HepG2 (cell line): Measurements from ENCODE around the gene CMPK2. TPM values are rescaled to one million over a fixed set of nuclear protein-coding genes. Genes with fewer than 3 reads are reported as not detected.

Source experiments
- ATAC-seq: fragments of 200-7000 bp; cut with Tn5 transposase; 3 replicates; pipeline ENCODE4 v1.9.1; 2020; ENCODE audit warnings: mild to moderate bottlenecking, moderate library complexity
- BruUV-seq: library from RNA; stranded (reverse); fragments of 400-500 nt; replicated peaks from 2 replicates; lab custom pipeline; 2021; lab: Mats Ljungman, UMichigan
- CTCF ChIA-PET: fragments of 300-600 bp; formaldehyde crosslinking; extraction: SDS; loops from one replicate; lab custom pipeline; 2021; ENCODE audit warnings: low total read pairs, inconsistent platforms, low intra/inter-chr PET ratio; lab: Yijun Ruan, JAX
- POLR2A ChIA-PET: fragments of 350-600 bp; sonication (Branson Sonifier 250); formaldehyde crosslinking; loops from one replicate; lab custom pipeline; 2020; ENCODE audit warnings: antibody characterized with exemption, inconsistent platforms; lab: Yijun Ruan, JAX
- DNase-seq: peaks from one replicate; pipeline ENCODE4 v3.0.0-alpha.2; 2015; ENCODE audit warnings: low spot score
- FAIRE-seq: peaks from 3 replicates; lab custom pipeline; 2011; peaks lifted over from hg19 to GRCh38; lab: Jason Lieb, UNC
- H2AFZ ChIP-seq: one replicate; pipeline ENCODE4 v1.6.1; 2011; ENCODE audit warnings: low read length, inconsistent platforms
- H3K27ac ChIP-seq: fragments of 300-600 bp; 3 replicates; pipeline ENCODE4 v1.8.0; 2011; ENCODE audit warnings: mixed run types, mild to moderate bottlenecking, mixed read lengths, low read length, inconsistent platforms; ENCODE audit not compliant: insufficient read depth; ENCODE audit errors: extremely low read length
- H3K27me3 ChIP-seq, 2 experiments: fragments of 200-600 bp in 1 of 2; 2 replicates in 1 of 2; 3 replicates in 1 of 2; pipeline versions ENCODE4 v1.6.0 to v1.8.0; 2011; ENCODE audit warnings: low read length in 2 of 2, mild to moderate bottlenecking in 2 of 2, moderate library complexity in 2 of 2, inconsistent platforms in 1 of 2; ENCODE audit not compliant: insufficient read depth in 2 of 2, control insufficient read depth in 1 of 2
- H3K36me3 ChIP-seq, 2 experiments: fragments of 200-600 bp in 1 of 2; replicated peaks in 1 of 2; 2 replicates in 1 of 2; 3 replicates in 1 of 2; pipeline versions ENCODE4 v1.5.1 to v1.8.0; 2011; ENCODE audit warnings: low read length in 2 of 2, inconsistent platforms in 1 of 2; ENCODE audit not compliant: insufficient read depth in 2 of 2, control insufficient read depth in 1 of 2
- H3K4me1 ChIP-seq: 2 replicates; pipeline ENCODE4 v1.5.1; 2012; ENCODE audit warnings: low read length, inconsistent platforms; ENCODE audit not compliant: insufficient read depth
- H3K4me2 ChIP-seq: 2 replicates; pipeline ENCODE4 v1.6.0; 2011; ENCODE audit warnings: low read depth, low read length, inconsistent platforms
- H3K4me3 ChIP-seq, 3 experiments: fragments of 200-600 bp in 1 of 3; sonication (generic), shearing (Covaris generic) in 1 of 3; replicated peaks in 1 of 3; 2 replicates each; pipeline ENCODE4 v1.5.1; 2011 to 2016; ENCODE audit warnings: low read length in 3 of 3, inconsistent platforms in 2 of 3, low read depth in 2 of 3, mild to moderate bottlenecking in 2 of 3, control low read depth in 1 of 3, mixed read lengths in 1 of 3; ENCODE audit not compliant: insufficient read depth in 1 of 3
- H3K79me2 ChIP-seq: one replicate; pipeline ENCODE4 v1.6.1; 2011; ENCODE audit warnings: low read length, inconsistent platforms; ENCODE audit not compliant: insufficient read depth
- H3K9ac ChIP-seq: 2 replicates; pipeline ENCODE4 v1.6.0; 2011; ENCODE audit warnings: mild to moderate bottlenecking, low read depth, low read length, inconsistent platforms; ENCODE audit not compliant: insufficient read depth
- H3K9me3 ChIP-seq: 2 replicates; pipeline ENCODE4 v1.5.1; 2012; ENCODE audit warnings: mild to moderate bottlenecking, low read length
- H4K20me1 ChIP-seq: 2 replicates; pipeline ENCODE4 v1.6.0; 2011; ENCODE audit warnings: inconsistent platforms, mild to moderate bottlenecking, low read length, moderate library complexity; ENCODE audit not compliant: insufficient read depth
- CCAR2 ChIP-seq: fragments of 200-400 bp; formaldehyde crosslinking; optimal IDR thresholded peaks from 2 replicates; pipeline ENCODE3; 2018; ENCODE audit warnings: low read depth, mild to moderate bottlenecking, low read length, moderate library complexity
- CEBPB ChIP-seq: IDR thresholded peaks from 2 replicates; pipeline ENCODE4 v1.6.1; 2011; ENCODE audit warnings: low read depth, low read length, improper control_type of control experiment, borderline replicate concordance
- FOXA1 ChIP-seq, 2 experiments: fragments of 450-650 bp in 1 of 2; sonication (generic) in 1 of 2; formaldehyde crosslinking in 1 of 2; IDR thresholded peaks; 2 replicates each; pipeline versions ENCODE4 v1.4.0 to v1.6.1; 2016 to 2020; ENCODE audit warnings: missing genetic modification reagents in 1 of 2
- KLF6 ChIP-seq: IDR thresholded peaks from 2 replicates; pipeline ENCODE4 v1.8.0; 2016; ENCODE audit warnings: missing biosample characterization, missing genetic modification reagents
- KMT2A ChIP-seq: sonication (generic); formaldehyde crosslinking; IDR thresholded peaks from 2 replicates; pipeline ENCODE4 v1.4.0; 2020; ENCODE audit warnings: missing genetic modification reagents
- MLLT10 ChIP-seq: sonication (generic); formaldehyde crosslinking; IDR thresholded peaks from 2 replicates; pipeline ENCODE4 v1.4.0; 2020; ENCODE audit warnings: missing genetic modification reagents
- ZFP36L2 ChIP-seq: sonication (generic); formaldehyde crosslinking; IDR thresholded peaks from 2 replicates; pipeline ENCODE4 v1.4.0; 2020; ENCODE audit warnings: missing genetic modification reagents
- ZNF496 ChIP-seq: sonication (generic); formaldehyde crosslinking; IDR thresholded peaks from 2 replicates; pipeline ENCODE4 v1.8.1; 2023; ENCODE audit warnings: mild to moderate bottlenecking, moderate library complexity, missing genetic modification reagents; ENCODE audit not compliant: insufficient replicate concordance
- ZNF530 ChIP-seq: sonication (generic); formaldehyde crosslinking; IDR thresholded peaks from 2 replicates; pipeline ENCODE4 v1.5.0; 2020; ENCODE audit warnings: low read depth, mild to moderate bottlenecking, missing genetic modification reagents
- WGBS: methylation state at CpG from one replicate; pipeline ENCODE4 v1.1.6; 2017; ENCODE audit warnings: low lambda C conversion rate; 5-methylcytosine and 5-hydroxymethylcytosine counted together
- in situ Hi-C: cut with HindIII; loops from 2 replicates; pipeline ENCODE4 v1.10.0; 2017; ENCODE audit warnings: low pct_unique_long_range_greater_than_20kb; ENCODE audit not compliant: extremely low pct_ligation_motif_present
- intact Hi-C: fragments of 100-400 bp; cut with micrococcal nuclease; formaldehyde crosslinking; loops from one replicate; pipeline ENCODE4 v1.10.0; 2022; ENCODE audit not compliant: unreplicated experiment
- polyA plus RNA-seq, 8 experiments: library from polyadenylated mRNA; depleted of rRNA in 3 of 8; stranded (reverse) in 7 of 8; unstranded in 1 of 8; fragments of >200 nt; fragmentation: Illumina TruSeq in 4 of 8; extraction: Trizol in 4 of 8; gene quantifications; 2 replicates each; pipeline versions ENCODE4 v1.2.1 to v1.2.3, GENCODE V29; 2011 to 2016; ENCODE audit warnings: low read depth in 4 of 8, missing spikeins in 1 of 8, mixed read lengths in 1 of 8; ENCODE audit not compliant: insufficient read depth in 1 of 8
- total RNA-seq, 5 experiments: library from RNA; depleted of rRNA; stranded (reverse); fragments of >200 nt; fragmentation: Illumina TruSeq; extraction: Trizol; gene quantifications; 2 replicates each; pipeline ENCODE4 v1.2.3, GENCODE V29; 2016; ENCODE audit warnings: low read depth in 1 of 5
- TF ChIP-seq, protein P1 (sequence below): IDR thresholded peaks from 2 replicates; pipeline ENCODE4 v1.6.1; 2016; ENCODE audit warnings: low read depth, control low read depth
- TF ChIP-seq, protein P2 (sequence below): fragments of 450-650 bp; IDR thresholded peaks from 2 replicates; pipeline ENCODE4 v1.6.1; 2016
- TF ChIP-seq, protein P3 (sequence below): sonication (generic); formaldehyde crosslinking; IDR thresholded peaks from 2 replicates; pipeline ENCODE4 v1.4.0; 2020; ENCODE audit warnings: mild to moderate bottlenecking, low read depth, missing genetic modification reagents

The CMPK2 gene
- total and polyA plus RNA-seq, 2 of the 13 experiments (the other 11 are each of a cell fraction or from before 2014, with no cell fraction given) = 0.04 to 1.0 TPM

DNA sequence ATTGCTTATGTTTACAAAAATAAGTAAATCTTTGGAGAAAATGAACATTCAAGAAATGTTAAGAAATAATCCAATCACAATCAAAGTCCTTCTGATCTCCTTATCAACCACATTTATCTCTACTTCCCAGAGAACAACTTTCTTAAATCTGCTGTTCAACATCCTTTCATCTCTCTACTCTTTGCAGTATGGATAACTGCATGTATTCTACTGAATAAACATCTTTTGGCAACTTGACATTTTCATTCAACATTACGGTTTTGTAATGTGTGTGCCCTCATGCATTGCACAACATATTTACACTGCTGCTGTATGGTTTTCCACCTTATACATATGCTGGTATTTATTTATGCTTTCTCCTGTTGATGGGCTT, 9.2 kb downstream of the CMPK2 start:
- no peak overlapping the region for H3K4me3 ChIP-seq
- H3K9ac ChIP-seq = no peak overlapping the region
- H3K4me2 ChIP-seq = no peak overlapping the region
- BruUV-seq = no TSS peak
- in situ Hi-C loops = no loop called here
- H3K27ac ChIP-seq = no peak overlapping the region
- no peaks in the 10 kb centered on the region for H4K20me1 ChIP-seq
- no peaks in the 10 kb centered on the region for H3K4me1 ChIP-seq
- TF ChIP-seq MLLT10 (CRISPR knock-in tag) (no peak), ZNF530 (no peak), CEBPB (peak; percentile 75), KMT2A (CRISPR knock-in tag) (no peak), KLF6 (CRISPR knock-in tag) (no peak), ZFP36L2 (CRISPR knock-in tag) (no peak), CCAR2 (no peak)
- TF ChIP-seq, protein P1, sequence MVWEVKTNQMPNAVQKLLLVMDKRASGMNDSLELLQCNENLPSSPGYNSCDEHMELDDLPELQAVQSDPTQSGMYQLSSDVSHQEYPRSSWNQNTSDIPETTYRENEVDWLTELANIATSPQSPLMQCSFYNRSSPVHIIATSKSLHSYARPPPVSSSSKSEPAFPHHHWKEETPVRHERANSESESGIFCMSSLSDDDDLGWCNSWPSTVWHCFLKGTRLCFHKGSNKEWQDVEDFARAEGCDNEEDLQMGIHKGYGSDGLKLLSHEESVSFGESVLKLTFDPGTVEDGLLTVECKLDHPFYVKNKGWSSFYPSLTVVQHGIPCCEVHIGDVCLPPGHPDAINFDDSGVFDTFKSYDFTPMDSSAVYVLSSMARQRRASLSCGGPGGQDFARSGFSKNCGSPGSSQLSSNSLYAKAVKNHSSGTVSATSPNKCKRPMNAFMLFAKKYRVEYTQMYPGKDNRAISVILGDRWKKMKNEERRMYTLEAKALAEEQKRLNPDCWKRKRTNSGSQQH (CRISPR knock-in tag) = no peak
- no peaks in the 10 kb centered on the region for H3K79me2 ChIP-seq
- intact Hi-C loops = no loop called here
- H2AFZ ChIP-seq = no peak overlapping the region
- CTCF ChIA-PET = no interaction called here
- DNase-seq = no peak
- 5% methylated on average over 1 of the region's 1 CpG for WGBS
- no peak for FAIRE-seq
- no peaks in the 10 kb centered on the region for H3K27me3 ChIP-seq
- no peak for ATAC-seq
- peaks cover 29% of the 10 kb centered on the region for H3K9me3 ChIP-seq
- POLR2A ChIA-PET = no interaction called here
- no peaks in the 10 kb centered on the region for H3K36me3 ChIP-seq

DNA sequence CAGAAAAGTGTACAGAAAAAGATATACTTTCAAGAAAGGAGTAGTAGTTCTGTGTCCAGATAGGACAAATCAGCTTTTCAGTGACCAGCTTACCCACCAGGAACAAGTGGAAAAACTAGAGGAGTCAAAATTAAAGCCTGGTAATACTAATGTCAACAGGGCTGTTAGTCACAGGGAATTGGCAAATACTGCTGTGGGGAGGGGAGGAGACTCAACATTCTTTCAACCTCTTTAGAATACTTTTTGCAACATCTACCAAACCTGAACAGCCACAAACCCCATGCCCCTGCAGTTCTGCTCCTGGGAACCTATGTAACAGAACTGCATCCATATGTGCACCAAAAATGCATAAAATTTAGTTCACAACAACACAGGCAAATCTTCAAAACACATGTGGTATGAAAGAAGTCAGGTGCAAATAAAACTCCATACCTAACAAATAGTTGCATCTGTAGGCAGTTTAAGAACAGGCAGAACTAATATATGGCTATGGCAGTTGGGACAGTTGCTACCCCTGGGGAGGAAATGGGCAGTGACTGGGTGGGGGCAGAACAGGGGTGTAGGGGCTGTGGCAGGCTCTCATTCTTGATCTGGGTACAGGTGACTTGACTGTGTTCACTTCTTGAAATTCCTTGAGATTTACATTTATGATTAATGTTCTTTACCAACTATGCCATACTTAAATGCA, 9.7 kb downstream of the CMPK2 start:
- Histone ChIP-seq H2AFZ (no peak overlapping the region), H3K4me3 (no peak overlapping the region), H4K20me1 (no peaks in the 10 kb centered on the region), H3K79me2 (no peaks in the 10 kb centered on the region), H3K27me3 (no peaks in the 10 kb centered on the region), H3K9me3 (peaks cover 29% of the 10 kb centered on the region), H3K4me2 (no peak overlapping the region), H3K36me3 (no peaks in the 10 kb centered on the region), H3K9ac (no peak overlapping the region), H3K27ac (no peak overlapping the region), H3K4me1 (no peaks in the 10 kb centered on the region)
- POLR2A ChIA-PET = no interaction called here
- intact Hi-C loops (no loop called here), in situ Hi-C loops (no loop called here)
- ATAC-seq (peak; percentile 56; the same call in 2 of the 3 replicates), FAIRE-seq (no peak), DNase-seq (peak; percentile 42)
- CTCF ChIA-PET = no interaction called here
- BruUV-seq = no TSS peak
- TF ChIP-seq FOXA1 (IDR thresholded peaks at IDR 0.05) (no peak), FOXA1 (CRISPR knock-in tag; IDR thresholded peaks at IDR 0.05) (peak; percentile 34; the same call in 1 of the 2 replicates), ZNF496 (CRISPR knock-in tag) (no peak)
- TF ChIP-seq, protein P2, sequence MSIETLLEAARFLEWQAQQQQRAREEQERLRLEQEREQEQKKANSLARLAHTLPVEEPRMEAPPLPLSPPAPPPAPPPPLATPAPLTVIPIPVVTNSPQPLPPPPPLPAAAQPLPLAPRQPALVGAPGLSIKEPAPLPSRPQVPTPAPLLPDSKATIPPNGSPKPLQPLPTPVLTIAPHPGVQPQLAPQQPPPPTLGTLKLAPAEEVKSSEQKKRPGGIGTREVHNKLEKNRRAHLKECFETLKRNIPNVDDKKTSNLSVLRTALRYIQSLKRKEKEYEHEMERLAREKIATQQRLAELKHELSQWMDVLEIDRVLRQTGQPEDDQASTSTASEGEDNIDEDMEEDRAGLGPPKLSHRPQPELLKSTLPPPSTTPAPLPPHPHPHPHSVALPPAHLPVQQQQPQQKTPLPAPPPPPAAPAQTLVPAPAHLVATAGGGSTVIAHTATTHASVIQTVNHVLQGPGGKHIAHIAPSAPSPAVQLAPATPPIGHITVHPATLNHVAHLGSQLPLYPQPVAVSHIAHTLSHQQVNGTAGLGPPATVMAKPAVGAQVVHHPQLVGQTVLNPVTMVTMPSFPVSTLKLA = peak; percentile 44
- TF ChIP-seq, protein P3, sequence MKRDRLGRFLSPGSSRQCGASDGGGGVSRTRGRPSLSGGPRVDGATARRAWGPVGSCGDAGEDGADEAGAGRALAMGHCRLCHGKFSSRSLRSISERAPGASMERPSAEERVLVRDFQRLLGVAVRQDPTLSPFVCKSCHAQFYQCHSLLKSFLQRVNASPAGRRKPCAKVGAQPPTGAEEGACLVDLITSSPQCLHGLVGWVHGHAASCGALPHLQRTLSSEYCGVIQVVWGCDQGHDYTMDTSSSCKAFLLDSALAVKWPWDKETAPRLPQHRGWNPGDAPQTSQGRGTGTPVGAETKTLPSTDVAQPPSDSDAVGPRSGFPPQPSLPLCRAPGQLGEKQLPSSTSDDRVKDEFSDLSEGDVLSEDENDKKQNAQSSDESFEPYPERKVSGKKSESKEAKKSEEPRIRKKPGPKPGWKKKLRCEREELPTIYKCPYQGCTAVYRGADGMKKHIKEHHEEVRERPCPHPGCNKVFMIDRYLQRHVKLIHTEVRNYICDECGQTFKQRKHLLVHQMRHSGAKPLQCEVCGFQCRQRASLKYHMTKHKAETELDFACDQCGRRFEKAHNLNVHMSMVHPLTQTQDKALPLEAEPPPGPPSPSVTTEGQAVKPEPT = no peak
